HG02571 (cell line): ENCODE data around the gene UBE3B.

Experiments
- ATAC-seq: cut with Tn5 transposase; IDR thresholded peaks from one replicate; pipeline ENCODE4 v1.9.1; 2021; ENCODE audit warnings: mild to moderate bottlenecking, moderate library complexity; ENCODE audit not compliant: unreplicated experiment

UBE3B gene

GRCh38 chr12:109493938-109494337, 16.5 kb downstream of the UBE3B start:
- no peak for ATAC-seq

GRCh38 chr12:109494348-109494881, 17.0 kb downstream of the UBE3B start:
- ATAC-seq: no peak

- ATAC-seq: no peak
Observed at GRCh38 chr12:109495012-109495411, 17.6 kb downstream of the UBE3B start.

- ATAC-seq: no peak
Observed at GRCh38 chr12:109496306-109496705, 18.9 kb downstream of the UBE3B start.

- no peak for ATAC-seq
Observed at GRCh38 chr12:109497675-109498074, 20.2 kb downstream of the UBE3B start.

- ATAC-seq: no peak
Observed at GRCh38 chr12:109500406-109501185, 23.2 kb downstream of the UBE3B start.

- no peak for ATAC-seq
Observed at GRCh38 chr12:109501299-109501698, 23.9 kb downstream of the UBE3B start.

- ATAC-seq: no peak
Observed at GRCh38 chr12:109502332-109502731, 24.9 kb downstream of the UBE3B start.

GRCh38 chr12:109503611-109504010, 26.2 kb downstream of the UBE3B start:
- no peak for ATAC-seq

- no peak for ATAC-seq
Observed at GRCh38 chr12:109504068-109504467, 26.6 kb downstream of the UBE3B start.

GRCh38 chr12:109510196-109510595, 32.8 kb downstream of the UBE3B start:
- no peak for ATAC-seq

GRCh38 chr12:109512608-109513007, 35.2 kb downstream of the UBE3B start:
- no peak for ATAC-seq

- no peak for ATAC-seq
Observed at GRCh38 chr12:109513051-109513450, 35.6 kb downstream of the UBE3B start.

- ATAC-seq: no peak
Observed at GRCh38 chr12:109513977-109514376, 36.5 kb downstream of the UBE3B start.

- no peak for ATAC-seq
Observed at GRCh38 chr12:109517619-109518018, 40.2 kb downstream of the UBE3B start.

- ATAC-seq: no peak
Observed at GRCh38 chr12:109518820-109519665, 41.6 kb downstream of the UBE3B start.

- ATAC-seq: no peak
Observed at GRCh38 chr12:109519787-109520186, 42.4 kb downstream of the UBE3B start.

GRCh38 chr12:109521831-109522230, 44.4 kb downstream of the UBE3B start:
- ATAC-seq: no peak

- no peak for ATAC-seq
Observed at GRCh38 chr12:109523071-109523470, 45.6 kb downstream of the UBE3B start.

GRCh38 chr12:109523504-109523903, 46.1 kb downstream of the UBE3B start:
- no peak for ATAC-seq

GRCh38 chr12:109524466-109525278, 47.2 kb downstream of the UBE3B start:
- no peak for ATAC-seq
